AG04450 (cell line): ENCODE measurements around the gene HOXA4. TPM values are rescaled to one million over a fixed set of nuclear protein-coding genes. Genes with fewer than 3 reads are reported as not detected.

Experiments
- CTCF ChIA-PET: fragments of 300-600, 350-600 bp; formaldehyde crosslinking; extraction: SDS; loops from one replicate; lab custom pipeline; 2022; ENCODE audit warnings: antibody characterized with exemption, inconsistent platforms; lab: Charles Lee
- POLR2A ChIA-PET: fragments of 350-600 bp; formaldehyde crosslinking; extraction: SDS; loops from one replicate; lab custom pipeline; 2021; ENCODE audit warnings: antibody characterized with exemption, inconsistent platforms; lab: Yijun Ruan, JAX
- DNase-seq: peaks from one replicate; pipeline ENCODE4 v3.0.0-alpha.2; 2011; ENCODE audit warnings: low read depth, low spot score
- H3K27ac ChIP-seq: one replicate; pipeline ENCODE4 v1.5.1; 2012; ENCODE audit warnings: low read depth, low read length, control low read depth
- H3K27me3 ChIP-seq: one replicate; pipeline ENCODE4 v1.6.0; 2012; ENCODE audit warnings: low read length; ENCODE audit not compliant: control insufficient read depth, insufficient read depth
- H3K4me3 ChIP-seq: 2 replicates; pipeline ENCODE4 v1.5.1; 2011; ENCODE audit warnings: mild to moderate bottlenecking, low read depth, low read length, control low read depth
- H3K9me3 ChIP-seq: 2 replicates; pipeline ENCODE4 v1.5.1; 2012; ENCODE audit warnings: low read length; ENCODE audit not compliant: control insufficient read depth, insufficient read depth
- CTCF ChIP-seq: IDR thresholded peaks from 2 replicates; pipeline ENCODE4 v1.5.1; 2011; ENCODE audit warnings: low read depth, low read length, control low read depth, inconsistent platforms
- polyA minus RNA-seq: library from RNA; depleted of rRNA, polyadenylated mRNA; stranded (reverse); fragments of >200 nt; gene quantifications from 2 replicates; pipeline ENCODE4 v1.2.3, GENCODE V29; 2011; rRNA and poly(A)+ RNA removed
- polyA plus RNA-seq: library from polyadenylated mRNA; depleted of rRNA; stranded (reverse); fragments of >200 nt; gene quantifications from 2 replicates; pipeline ENCODE4 v1.2.3, GENCODE V29; 2011; rRNA removed

Gene HOXA4
- polyA plus RNA-seq: 5.4 and 5.8 TPM in 2 replicates
- polyA minus RNA-seq: 3.6 and 4.2 TPM in 2 replicates

- no peaks in the 10 kb centered on the region for H3K27me3 ChIP-seq
- POLR2A ChIA-PET: interaction anchor here (0.8 to 1.8 kb wide), 7 partner anchors 10 to 1436 kb away, joined by 3 to 9 read pairs (median 4); partner anchors contain the start of gene HOXA5
- H3K4me3 ChIP-seq: peak within 1 kb of the TSS; percentile 68
- CTCF ChIA-PET: interaction anchor here (1.0 to 3.4 kb wide), 9 partner anchors 10 to 463 kb away, joined by 3 to 18 read pairs (median 4); partner anchors contain the start of gene HOXA5
- no peaks in the 10 kb centered on the region for H3K9me3 ChIP-seq
- H3K27ac ChIP-seq: peak within 1 kb of the TSS; percentile 33
- no peak for TF ChIP-seq CTCF
- DNase-seq: no peak
Observed at GRCh38 chr7:27130540-27131389, at the start of gene HOXA4. Gene HOXA4, minus strand, starts transcription at chr7:27130757. Its CDS starts 24 bp downstream, at chr7:27130733.

GRCh38 chr7:27179503-27180430 is 49.2 kb upstream of the HOXA4 start:
- ChIA-PET CTCF (interaction anchor here (0.6 to 3.2 kb wide), 50 partner anchors 9 to 1325 kb away, joined by 3 to 25 read pairs (median 4); partner anchors contain the start of genes HOXA5, HOXA7 and HOXA9), POLR2A (interaction anchor here (0.7 kb wide), 1 partner anchor 1334 kb away, joined by 5 read pairs; no protein-coding TSS in a partner anchor)
- TF ChIP-seq CTCF: peak; percentile 90
- no peak for DNase-seq
- Histone ChIP-seq H3K27ac (no peak overlapping the region), H3K27me3 (peaks cover 92% of the 10 kb centered on the region), H3K9me3 (peaks cover 8% of the 10 kb centered on the region; the same call in 1 of the 2 replicates), H3K4me3 (peak overlapping the region; percentile 32)

DNA sequence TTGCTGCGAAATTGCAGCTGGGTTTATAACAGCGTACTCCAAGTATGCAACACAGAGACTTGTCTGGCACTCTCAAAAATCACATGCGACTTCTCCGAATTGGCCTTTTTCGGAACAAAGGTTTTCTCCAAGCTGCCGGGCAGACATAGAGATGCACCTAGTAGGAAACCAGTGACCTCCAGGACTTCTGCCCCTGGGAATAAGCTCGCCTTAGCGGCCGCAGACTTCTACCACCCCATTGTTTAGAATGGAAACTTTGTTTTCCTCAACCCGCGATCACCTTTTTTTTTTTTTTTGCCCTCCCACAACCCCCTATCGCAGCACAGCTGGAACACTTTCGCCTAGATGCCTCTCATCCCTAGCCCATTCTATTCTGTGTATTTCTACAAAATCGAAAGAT is 48.5 kb upstream of the HOXA4 start:
- H3K27ac ChIP-seq: no peak overlapping the region
- peaks cover 94% of the 10 kb centered on the region for H3K27me3 ChIP-seq
- no peak for TF ChIP-seq CTCF
- H3K9me3 ChIP-seq: peaks cover 11% of the 10 kb centered on the region; the same call in 1 of the 2 replicates
- H3K4me3 ChIP-seq: no peak overlapping the region
- POLR2A ChIA-PET: interaction anchor here (0.7 kb wide), 2 partner anchors 988 to 1333 kb away, joined by 3 to 5 read pairs; no protein-coding TSS in a partner anchor
- DNase-seq: no peak
- CTCF ChIA-PET: interaction anchor here (0.6 to 3.2 kb wide), 33 partner anchors 9 to 1286 kb away, joined by 3 to 25 read pairs (median 4); partner anchors contain the start of genes HOXA5, HOXA7 and HOXA9

- Histone ChIP-seq H3K9me3 (peaks cover 9% of the 10 kb centered on the region; the same call in 1 of the 2 replicates), H3K27ac (no peak overlapping the region), H3K27me3 (peaks cover 88% of the 10 kb centered on the region), H3K4me3 (no peak overlapping the region)
- ChIA-PET POLR2A (interaction anchor here (0.7 kb wide), 1 partner anchor 988 kb away, joined by 3 read pairs; no protein-coding TSS in a partner anchor), CTCF (interaction anchor here (0.6 to 4.2 kb wide), 11 partner anchors 12 to 1285 kb away, joined by 3 to 21 read pairs (median 7); no protein-coding TSS in a partner anchor)
- no peak for TF ChIP-seq CTCF
- no peak for DNase-seq
Observed at GRCh38 chr7:27178366-27178765, 47.8 kb upstream of the HOXA4 start.
